DND-41 (cell line): ENCODE results near the gene TFDP3.

Experiments used
- CTCF ChIP-seq: IDR thresholded peaks from 2 replicates; pipeline ENCODE4 v1.5.1; 2012; ENCODE audit warnings: borderline replicate concordance, low read length, moderate library complexity, mild to moderate bottlenecking; ENCODE audit not compliant: poor library complexity, severe bottlenecking; ENCODE audit errors: extremely low read depth
- EZH2 ChIP-seq: IDR thresholded peaks from 3 replicates; pipeline ENCODE4 v1.6.1; 2012; ENCODE audit warnings: borderline replicate concordance, low read depth, mild to moderate bottlenecking, moderate library complexity, low read length, inconsistent platforms; ENCODE audit not compliant: severe bottlenecking

- TF ChIP-seq CTCF (no peak), EZH2 (no peak)
Measured at GRCh38 chrX:133185119-133185518, 33.0 kb downstream of the TFDP3 start.
